T-cell (primary cell): ENCODE results near the gene FYN. TPM values are rescaled to one million over a fixed set of nuclear protein-coding genes. Genes with fewer than 3 reads are reported as not detected.

ENCODE experiments used
- ATAC-seq, 4 experiments: fragments of 200-7000 bp in 3 of 4; fragments of 150-1000 bp in 1 of 4; cut with Tn5 transposase; replicated peaks in 1 of 4; 1 replicate in 3 of 4; 2 replicates in 1 of 4; pipeline ENCODE4 v1.10.0; 2021; ENCODE audit warnings: moderate library complexity in 3 of 4, mild to moderate bottlenecking in 2 of 4, moderate number of reproducible peaks in 1 of 4
- CTCF ChIA-PET, 2 donors: fragments of 300-600 bp; sonication (Branson Sonifier 250); formaldehyde crosslinking; loops; one replicate each; lab custom pipeline; 2022; ENCODE audit warnings: antibody characterized with exemption in 2 of 2; lab: Charles Lee
- POLR2A ChIA-PET, 2 donors: fragments of 300-600 bp; sonication (Branson Sonifier 250); formaldehyde crosslinking; loops; one replicate each; lab custom pipeline; 2022; ENCODE audit warnings: antibody characterized with exemption in 2 of 2; lab: Charles Lee
- DNase-seq, 35 experiments: peaks; one replicate each; pipeline versions ENCODE4 v3.0.0 to v3.0.0-alpha.2; 2013 to 2023
- H3K27ac ChIP-seq: one replicate; pipeline ENCODE4 v1.5.1; 2013; ENCODE audit warnings: low read length
- H3K27me3 ChIP-seq, 2 experiments: replicated peaks in 1 of 2; 1 replicate in 1 of 2; 2 replicates in 1 of 2; pipeline versions ENCODE4 v1.6.1 to v1.7.0; 2013; ENCODE audit warnings: low read length in 1 of 2, mixed read lengths in 1 of 2; ENCODE audit not compliant: control insufficient read depth in 2 of 2, insufficient read depth in 2 of 2; ENCODE audit errors: extremely low read depth in 1 of 2
- H3K36me3 ChIP-seq, 2 donors: 1 replicate in 1 of 2; 2 replicates in 1 of 2; pipeline versions ENCODE4 v1.6.1 to v1.7.0; 2013; ENCODE audit warnings: low read length in 1 of 2; ENCODE audit not compliant: control insufficient read depth in 2 of 2, insufficient read depth in 1 of 2; ENCODE audit errors: extremely low read depth in 1 of 2
- H3K4me1 ChIP-seq, 2 experiments: 1 replicate in 1 of 2; 2 replicates in 1 of 2; pipeline versions ENCODE4 v1.6.1 to v1.7.0; 2013; ENCODE audit warnings: low read length in 2 of 2, mixed read lengths in 1 of 2; ENCODE audit not compliant: insufficient read depth in 2 of 2, control insufficient read depth in 1 of 2; ENCODE audit errors: extremely low read depth in 1 of 2
- H3K4me3 ChIP-seq, 2 donors: 1 replicate in 1 of 2; 2 replicates in 1 of 2; pipeline versions ENCODE4 v1.5.1 to v1.7.0; 2013; ENCODE audit warnings: mild to moderate bottlenecking in 2 of 2, low read length in 1 of 2, moderate library complexity in 1 of 2; ENCODE audit not compliant: control insufficient read depth in 1 of 2; ENCODE audit errors: extremely low read depth in 1 of 2
- H3K9me3 ChIP-seq: 2 replicates; pipeline ENCODE4 v1.7.0; 2013
- H3K27ac Mint-ChIP-seq, 2 donors: one replicate each; pipeline ENCODE4 v1.8.0; 2020 to 2021; ENCODE audit warnings: mild to moderate bottlenecking in 2 of 2, mixed read lengths in 2 of 2
- H3K27me3 Mint-ChIP-seq, 2 donors: one replicate each; pipeline ENCODE4 v1.8.0; 2021 to 2022; ENCODE audit warnings: mixed read lengths in 2 of 2
- H3K36me3 Mint-ChIP-seq: one replicate; pipeline ENCODE4 v1.8.0; 2021; ENCODE audit warnings: mixed read lengths
- H3K4me1 Mint-ChIP-seq, 3 donors: one replicate each; pipeline ENCODE4 v1.8.0; 2020 to 2022; ENCODE audit warnings: mixed read lengths in 3 of 3, mild to moderate bottlenecking in 1 of 3
- H3K4me3 Mint-ChIP-seq, 3 donors: one replicate each; pipeline ENCODE4 v1.8.0; 2020 to 2022; ENCODE audit warnings: mild to moderate bottlenecking in 3 of 3, mixed read lengths in 3 of 3, moderate library complexity in 3 of 3
- H3K9me3 Mint-ChIP-seq, 3 donors: one replicate each; pipeline ENCODE4 v1.8.0; 2020 to 2022; ENCODE audit warnings: mixed read lengths in 3 of 3
- WGBS: methylation state at CpG from one replicate; pipeline ENCODE4 v1.1.5; 2013; ENCODE audit warnings: missing lambda C conversion rate; ENCODE audit not compliant: insufficient coverage; 5-methylcytosine and 5-hydroxymethylcytosine counted together
- total RNA-seq, 35 experiments: library from RNA in 6 of 35; stranded (reverse) in 6 of 35; fragments of 120-200 nt in 1 of 35; gene quantifications; one replicate each; pipeline versions ENCODE4 v1.2.1 to v1.2.4 and lab custom pipeline; 2013 to 2026

The FYN gene
- total RNA-seq, 5 donors from 2014 or later (not counting 1 experiment from before 2014, with no cell fraction given), result 466 to 573 (median 534) TPM

GRCh38 chr6:111625099-111625416 lies 248.2 kb downstream of the FYN start:
- Histone ChIP-seq H3K36me3 (no peaks in the 10 kb centered on the region), H3K27ac (no peak overlapping the region), H3K27me3 (no peaks in the 10 kb centered on the region), H3K4me1 (no peaks in the 10 kb centered on the region), H3K4me3 (no peak overlapping the region), H3K9me3 (no peaks in the 10 kb centered on the region)
- peaks cover 13% of the 10 kb centered on the region for H3K36me3 Mint-ChIP-seq
- POLR2A ChIA-PET, result no interaction called here
- peaks cover 0 to 2% of the 10 kb centered on the region in 2 donors for H3K27me3 Mint-ChIP-seq
- ATAC-seq (no peak), DNase-seq (no peak)
- WGBS, result 100% methylated on average over 1 of the region's 3 CpGs
- no peak overlapping the region for H3K4me3 Mint-ChIP-seq
- no peak overlapping the region for H3K27ac Mint-ChIP-seq
- no peaks in the 10 kb centered on the region for H3K4me1 Mint-ChIP-seq
- CTCF ChIA-PET, result no interaction called here
- H3K9me3 Mint-ChIP-seq, result peaks cover 0 to 9% (median 6%) of the 10 kb centered on the region in 3 donors

DNA sequence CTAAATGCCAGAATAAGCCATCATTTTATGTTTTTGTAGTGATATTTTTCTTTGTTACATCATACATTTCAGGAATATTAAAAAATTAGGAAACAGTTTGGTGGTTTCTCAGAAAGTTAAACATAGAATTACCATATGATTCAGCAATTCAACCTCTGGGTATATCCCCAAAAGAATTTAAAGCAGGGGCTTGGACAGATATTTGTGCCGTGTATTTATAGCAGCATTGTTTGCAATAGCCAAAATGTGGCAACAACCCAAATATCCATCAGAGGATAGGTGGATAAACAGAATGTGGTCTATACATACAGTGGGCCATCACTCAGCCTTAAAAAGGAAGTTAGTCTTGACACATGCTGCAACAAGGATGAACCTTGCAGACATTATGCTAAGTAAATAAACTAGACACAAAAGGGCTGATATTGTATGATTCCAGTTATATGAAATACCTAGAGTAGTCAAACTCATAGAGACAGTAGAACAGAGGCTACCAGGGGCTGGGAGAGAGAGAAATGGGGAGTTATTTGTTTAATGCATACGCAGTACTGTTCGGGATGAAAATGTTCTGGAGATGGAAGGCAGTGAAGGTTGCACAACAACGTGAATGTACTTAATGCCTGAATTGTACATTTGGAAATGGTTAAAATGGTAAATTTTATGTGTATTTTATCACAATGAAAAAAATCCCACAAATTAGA lies 248.7 kb downstream of the FYN start:
- DNase-seq (no peak), ATAC-seq (no peak)
- Mint-ChIP-seq H3K36me3 (peaks cover 12% of the 10 kb centered on the region), H3K27ac (no peak overlapping the region), H3K4me3 (no peak overlapping the region), H3K27me3 (peaks cover 0 to 2% of the 10 kb centered on the region in 2 donors), H3K9me3 (peaks cover 0 to 8% (median 6%) of the 10 kb centered on the region in 3 donors), H3K4me1 (no peaks in the 10 kb centered on the region)
- no peaks in the 10 kb centered on the region for H3K9me3 ChIP-seq
- no peaks in the 10 kb centered on the region for H3K4me1 ChIP-seq
- ChIA-PET CTCF (no interaction called here), POLR2A (no interaction called here)
- no peaks in the 10 kb centered on the region for H3K27me3 ChIP-seq
- 100% methylated on average over 1 of the region's 4 CpGs for WGBS
- H3K36me3 ChIP-seq, result no peaks in the 10 kb centered on the region
- no peak overlapping the region for H3K27ac ChIP-seq
- H3K4me3 ChIP-seq, result no peak overlapping the region

GRCh38 chr6:111623046-111623718 lies 250.1 kb downstream of the FYN start:
- Histone ChIP-seq H3K4me1 (no peaks in the 10 kb centered on the region), H3K27ac (no peak overlapping the region), H3K9me3 (no peaks in the 10 kb centered on the region), H3K4me3 (no peak overlapping the region), H3K27me3 (no peaks in the 10 kb centered on the region), H3K36me3 (no peaks in the 10 kb centered on the region)
- 81% methylated on average over 6 of the region's 9 CpGs for WGBS
- Mint-ChIP-seq H3K4me3 (no peak overlapping the region), H3K9me3 (no peaks in the 10 kb centered on the region), H3K36me3 (peaks cover 5% of the 10 kb centered on the region), H3K4me1 (no peaks in the 10 kb centered on the region), H3K27ac (no peak overlapping the region), H3K27me3 (peaks cover 2 to 5% of the 10 kb centered on the region in 2 donors)
- ChIA-PET POLR2A (no interaction called here), CTCF (no interaction called here)
- DNase-seq, result no peak
- no peak for ATAC-seq

DNA sequence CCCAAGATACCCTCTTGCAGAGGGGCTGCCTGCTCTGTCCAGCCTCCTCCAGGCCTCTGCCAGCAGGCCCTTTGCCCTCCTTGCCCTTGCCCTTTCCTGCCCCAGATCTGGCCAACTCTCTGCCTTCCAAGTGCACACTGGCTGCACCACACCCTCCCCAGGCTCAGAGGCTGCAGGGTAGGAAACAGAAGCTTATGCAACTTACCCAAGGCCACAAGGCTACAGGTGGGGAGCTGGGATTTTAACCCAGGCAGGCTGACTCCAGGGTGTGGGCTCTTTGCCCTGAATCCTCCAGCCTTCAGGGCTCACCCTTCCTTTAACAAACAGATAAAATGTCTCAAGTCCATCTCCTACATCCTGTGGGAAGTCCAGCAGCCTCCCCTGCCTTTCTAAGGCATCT lies 253.1 kb downstream of the FYN start:
- ChIA-PET CTCF (no interaction called here), POLR2A (interaction anchor here in 1 of 2 donors (0.6 kb wide), 1 partner anchor 548 kb away, joined by 5 read pairs; no protein-coding TSS in a partner anchor)
- DNase-seq, result no peak
- H3K9me3 ChIP-seq, result no peaks in the 10 kb centered on the region
- H3K4me3 Mint-ChIP-seq, result no peak overlapping the region
- peaks cover 2 to 5% of the 10 kb centered on the region in 2 donors for H3K27me3 Mint-ChIP-seq
- no peaks in the 10 kb centered on the region for H3K4me1 Mint-ChIP-seq
- no peak overlapping the region for H3K27ac Mint-ChIP-seq
- no peaks in the 10 kb centered on the region for H3K9me3 Mint-ChIP-seq
- ATAC-seq, result no peak
- no peak overlapping the region for H3K27ac ChIP-seq
- no peaks in the 10 kb centered on the region for H3K36me3 Mint-ChIP-seq
- peaks cover 0 to 3% of the 10 kb centered on the region in 2 donors for H3K36me3 ChIP-seq
- peaks cover 0 to 2% of the 10 kb centered on the region in 2 experiments for H3K27me3 ChIP-seq
- no peaks in the 10 kb centered on the region for H3K4me1 ChIP-seq
- H3K4me3 ChIP-seq, result no peak overlapping the region

- CTCF ChIA-PET, result no interaction called here
Observed at GRCh38 chr6:111618407-111618806, 254.8 kb downstream of the FYN start.

GRCh38 chr6:111617149-111617548 lies 256.1 kb downstream of the FYN start:
- WGBS, result no CpG with 5 or more reads among the region's 5 CpGs
- DNase-seq, result no peak
- no peak overlapping the region for H3K4me3 Mint-ChIP-seq
- ChIA-PET POLR2A (no interaction called here), CTCF (no interaction called here)
- Histone ChIP-seq H3K27ac (no peak overlapping the region), H3K4me1 (no peaks in the 10 kb centered on the region), H3K27me3 (peaks cover 0 to 2% of the 10 kb centered on the region in 2 experiments), H3K9me3 (no peaks in the 10 kb centered on the region), H3K4me3 (no peak overlapping the region), H3K36me3 (peaks cover 0 to 3% of the 10 kb centered on the region in 2 donors)
- no peak overlapping the region for H3K27ac Mint-ChIP-seq
- H3K4me1 Mint-ChIP-seq, result no peaks in the 10 kb centered on the region
- peaks cover 0 to 5% (median 4%) of the 10 kb centered on the region in 3 donors for H3K9me3 Mint-ChIP-seq
- peaks cover 3% of the 10 kb centered on the region for H3K36me3 Mint-ChIP-seq
- ATAC-seq, result no peak
- peaks cover 5% of the 10 kb centered on the region in 2 donors for H3K27me3 Mint-ChIP-seq

More at GRCh38 chr6:111618407-111618806, 254.8 kb downstream of the FYN start:
- DNase-seq, result no peak
- Histone ChIP-seq H3K4me3 (no peak overlapping the region), H3K27ac (no peak overlapping the region), H3K4me1 (no peaks in the 10 kb centered on the region), H3K27me3 (peaks cover 0 to 2% of the 10 kb centered on the region in 2 experiments), H3K9me3 (no peaks in the 10 kb centered on the region), H3K36me3 (peaks cover 0 to 3% of the 10 kb centered on the region in 2 donors)
- Mint-ChIP-seq H3K4me1 (no peaks in the 10 kb centered on the region), H3K36me3 (no peaks in the 10 kb centered on the region), H3K4me3 (no peak overlapping the region), H3K27me3 (peaks cover 2 to 5% of the 10 kb centered on the region in 2 donors), H3K27ac (no peak overlapping the region), H3K9me3 (no peaks in the 10 kb centered on the region)
- no peak for ATAC-seq
- POLR2A ChIA-PET, result no interaction called here
- WGBS, result no CpG with 5 or more reads among the region's 6 CpGs
